GM23338 (cell line): ENCODE data around the gene RASGRF2. TPM values are rescaled to one million over a fixed set of nuclear protein-coding genes. Genes with fewer than 3 reads are reported as not detected.

ENCODE experiments used
- ATAC-seq: fragments of 200-7000 bp; cut with Tn5 transposase; 3 replicates; pipeline ENCODE4 v1.9.1; 2020
- DNase-seq: peaks from one replicate; pipeline ENCODE4 v3.0.0-alpha.2; 2015; ENCODE audit warnings: low spot score
- H2AFZ ChIP-seq: fragments of 200-600 bp; sonication (generic); 2 replicates; pipeline ENCODE4 v1.8.0; 2016; ENCODE audit warnings: antibody characterized with exemption, mild to moderate bottlenecking, moderate library complexity
- H3F3A ChIP-seq: fragments of 200-600 bp; sonication (generic); replicated peaks from 2 replicates; pipeline ENCODE4 v1.8.0; 2017; ENCODE audit warnings: antibody characterized with exemption, mixed run types, low read depth
- H3K27ac ChIP-seq: fragments of 200-600 bp; sonication (generic); 2 replicates; pipeline ENCODE4 v1.6.1; 2016; ENCODE audit warnings: low read depth
- H3K27me3 ChIP-seq: fragments of 200-600 bp; sonication (generic); 2 replicates; pipeline ENCODE4 v1.8.0; 2016; ENCODE audit warnings: mild to moderate bottlenecking, mixed run types, moderate library complexity; ENCODE audit not compliant: insufficient read depth
- H3K36me3 ChIP-seq: fragments of 200-600 bp; sonication (generic); 2 replicates; pipeline ENCODE4 v1.8.0; 2016; ENCODE audit warnings: mild to moderate bottlenecking; ENCODE audit not compliant: insufficient read depth
- H3K4me1 ChIP-seq: fragments of 200-600 bp; sonication (generic); 2 replicates; pipeline ENCODE4 v1.8.0; 2016; ENCODE audit warnings: mild to moderate bottlenecking, moderate library complexity; ENCODE audit not compliant: insufficient read depth
- H3K4me2 ChIP-seq: fragments of 200-600 bp; sonication (generic); 2 replicates; pipeline ENCODE4 v1.7.1; 2017; ENCODE audit warnings: mixed run types
- H3K4me3 ChIP-seq: fragments of 200-600 bp; sonication (generic); 2 replicates; pipeline ENCODE4 v1.6.1; 2016; ENCODE audit warnings: mixed run types
- H3K79me2 ChIP-seq: fragments of 200-600 bp; sonication (generic); replicated peaks from 2 replicates; pipeline ENCODE4 v1.8.0; 2017; ENCODE audit warnings: mild to moderate bottlenecking; ENCODE audit not compliant: insufficient read depth
- H3K9me2 ChIP-seq: fragments of 200-600 bp; sonication (generic); 2 replicates; pipeline ENCODE4 v1.8.0; 2017; ENCODE audit not compliant: insufficient read depth
- H4K20me1 ChIP-seq: fragments of 200-600 bp; sonication (generic); replicated peaks from 2 replicates; pipeline ENCODE4 v1.8.0; 2017; ENCODE audit warnings: mild to moderate bottlenecking; ENCODE audit not compliant: insufficient read depth
- H3K27ac Mint-ChIP-seq: 2 replicates; pipeline ENCODE4 v1.8.0; 2020; ENCODE audit warnings: inconsistent platforms, mild to moderate bottlenecking, moderate library complexity, mixed read lengths
- H3K27me3 Mint-ChIP-seq: 3 replicates; pipeline ENCODE4 v1.8.0; 2022; ENCODE audit warnings: low read depth, mild to moderate bottlenecking, moderate library complexity, mixed read lengths, inconsistent platforms; ENCODE audit not compliant: insufficient read depth, poor library complexity
- H3K36me3 Mint-ChIP-seq: 3 replicates; pipeline ENCODE4 v1.8.0; 2021; ENCODE audit warnings: low read depth, mild to moderate bottlenecking, inconsistent platforms, moderate library complexity, mixed read lengths
- H3K4me1 Mint-ChIP-seq: 3 replicates; pipeline ENCODE4 v1.8.0; 2020; ENCODE audit warnings: mild to moderate bottlenecking, inconsistent platforms, mixed read lengths
- H3K4me3 Mint-ChIP-seq: 3 replicates; pipeline ENCODE4 v1.8.0; 2021; ENCODE audit warnings: moderate library complexity, mild to moderate bottlenecking, inconsistent platforms, mixed read lengths
- H3K9me3 Mint-ChIP-seq: 3 replicates; pipeline ENCODE4 v1.8.0; 2020; ENCODE audit warnings: moderate library complexity, mild to moderate bottlenecking, inconsistent platforms, mixed read lengths
- CREB1 ChIP-seq: fragments of 250-450 bp; sonication (Bioruptor Pico); IDR thresholded peaks from 2 replicates; pipeline ENCODE4 v1.5.0; 2020; ENCODE audit warnings: low read depth, mild to moderate bottlenecking, moderate library complexity
- EZH2 ChIP-seq: fragments of 200-600 bp; sonication (generic); IDR thresholded peaks from one replicate; pipeline ENCODE4 v1.8.0; 2017; ENCODE audit warnings: antibody characterized with exemption, mild to moderate bottlenecking, low read depth; ENCODE audit not compliant: unreplicated experiment
- JUNB ChIP-seq: IDR thresholded peaks from one replicate; pipeline ENCODE4 v1.6.1; 2016; ENCODE audit warnings: antibody characterized with exemption; ENCODE audit not compliant: unreplicated experiment
- POLR2AphosphoS5 ChIP-seq: IDR thresholded peaks from 2 replicates; pipeline ENCODE4 v1.6.1; 2016; ENCODE audit warnings: antibody characterized with exemption, low read depth
- STAT1 ChIP-seq: IDR thresholded peaks from one replicate; pipeline ENCODE4 v1.6.1; 2016; ENCODE audit warnings: antibody characterized with exemption; ENCODE audit not compliant: unreplicated experiment
- ZNF114 ChIP-seq: fragments of 250-450 bp; sonication (Bioruptor Pico); IDR thresholded peaks from 2 replicates; pipeline ENCODE4 v1.5.0; 2020; ENCODE audit warnings: mild to moderate bottlenecking, moderate library complexity
- ZNF331 ChIP-seq: fragments of 250-450 bp; sonication (Bioruptor Pico); IDR thresholded peaks from 2 replicates; pipeline ENCODE4 v1.5.0; 2020; ENCODE audit warnings: low read depth, mild to moderate bottlenecking, moderate library complexity
- polyA plus RNA-seq: library from polyadenylated mRNA; unstranded; fragments of >200 nt; fragmentation: Nextera tagmentation; extraction: Ambion mirVana; gene quantifications from 2 replicates; pipeline ENCODE4 v1.2.1, GENCODE V29; 2016
- total RNA-seq: library from RNA; depleted of rRNA; stranded (reverse); fragments of >200 nt; shearing (Covaris generic); gene quantifications from 2 replicates; pipeline ENCODE4 v1.2.3, GENCODE V29; 2014
- TF ChIP-seq, protein P1 (sequence below): IDR thresholded peaks from 2 replicates; pipeline ENCODE4 v1.6.1; 2016; ENCODE audit warnings: antibody characterized with exemption
- TF ChIP-seq, protein P2 (sequence below), 2 experiments: fragments of 200-600 bp in 1 of 2; sonication (generic) in 1 of 2; conservative IDR thresholded peaks; 2 replicates each; pipeline versions ENCODE4 v1.5.1 to v1.6.1; 2016 to 2017; ENCODE audit warnings: antibody characterized with exemption in 2 of 2, low read depth in 2 of 2, mild to moderate bottlenecking in 2 of 2, moderate library complexity in 1 of 2
- TF ChIP-seq, protein P3 (sequence below): fragments of 250-450 bp; sonication (Bioruptor Pico); IDR thresholded peaks from 2 replicates; pipeline ENCODE4 v1.5.0; 2020; ENCODE audit warnings: mild to moderate bottlenecking, moderate library complexity
- TF ChIP-seq, protein P4 (sequence below): IDR thresholded peaks from one replicate; pipeline ENCODE4 v1.6.1; 2018; ENCODE audit warnings: antibody characterized with exemption; ENCODE audit not compliant: unreplicated experiment

The RASGRF2 gene
- total and polyA plus RNA-seq, 2 experiments from 2014 or later: 5.0 to 19.2 TPM

DNA sequence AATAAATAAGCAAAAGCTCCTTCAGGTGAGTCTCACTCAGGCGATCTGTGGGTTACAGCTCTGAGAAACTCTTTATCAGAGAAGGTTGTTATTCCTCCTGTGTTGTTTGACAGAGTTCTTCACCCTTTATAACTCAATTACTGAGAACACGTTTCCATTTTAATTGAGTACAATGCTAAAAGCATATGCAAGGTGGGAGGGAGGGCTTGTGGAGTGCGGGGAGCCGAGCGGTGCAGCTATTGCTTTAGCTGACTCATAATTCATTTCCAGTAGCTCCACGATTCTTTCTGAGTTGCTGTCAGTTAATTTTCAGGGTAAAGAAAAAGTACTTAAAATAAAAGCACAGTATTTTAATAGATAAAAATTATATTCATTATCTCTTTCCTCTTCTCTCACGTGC lies 168.3 kb downstream of the RASGRF2 start:
- no peaks in the 10 kb centered on the region for H3K27me3 ChIP-seq
- ATAC-seq (no peak), DNase-seq (no peak)
- Mint-ChIP-seq H3K36me3 (no peaks in the 10 kb centered on the region), H3K27ac (no peak overlapping the region), H3K9me3 (no peaks in the 10 kb centered on the region), H3K4me3 (no peak overlapping the region), H3K27me3 (no peaks in the 10 kb centered on the region), H3K4me1 (peaks cover 18% of the 10 kb centered on the region)
- H3K4me1 ChIP-seq: no peaks in the 10 kb centered on the region
- H3K9me2 ChIP-seq: no peaks in the 10 kb centered on the region
- H3K36me3 ChIP-seq: no peaks in the 10 kb centered on the region; the same call in 1 of the 2 replicates
- no peak overlapping the region for H3K4me2 ChIP-seq
- no peaks in the 10 kb centered on the region for H4K20me1 ChIP-seq
- H3K27ac ChIP-seq: no peak overlapping the region
- no peaks in the 10 kb centered on the region for H3K79me2 ChIP-seq
- TF ChIP-seq, protein P1, sequence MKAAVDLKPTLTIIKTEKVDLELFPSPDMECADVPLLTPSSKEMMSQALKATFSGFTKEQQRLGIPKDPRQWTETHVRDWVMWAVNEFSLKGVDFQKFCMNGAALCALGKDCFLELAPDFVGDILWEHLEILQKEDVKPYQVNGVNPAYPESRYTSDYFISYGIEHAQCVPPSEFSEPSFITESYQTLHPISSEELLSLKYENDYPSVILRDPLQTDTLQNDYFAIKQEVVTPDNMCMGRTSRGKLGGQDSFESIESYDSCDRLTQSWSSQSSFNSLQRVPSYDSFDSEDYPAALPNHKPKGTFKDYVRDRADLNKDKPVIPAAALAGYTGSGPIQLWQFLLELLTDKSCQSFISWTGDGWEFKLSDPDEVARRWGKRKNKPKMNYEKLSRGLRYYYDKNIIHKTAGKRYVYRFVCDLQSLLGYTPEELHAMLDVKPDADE: no peak
- TF ChIP-seq, protein P2, sequence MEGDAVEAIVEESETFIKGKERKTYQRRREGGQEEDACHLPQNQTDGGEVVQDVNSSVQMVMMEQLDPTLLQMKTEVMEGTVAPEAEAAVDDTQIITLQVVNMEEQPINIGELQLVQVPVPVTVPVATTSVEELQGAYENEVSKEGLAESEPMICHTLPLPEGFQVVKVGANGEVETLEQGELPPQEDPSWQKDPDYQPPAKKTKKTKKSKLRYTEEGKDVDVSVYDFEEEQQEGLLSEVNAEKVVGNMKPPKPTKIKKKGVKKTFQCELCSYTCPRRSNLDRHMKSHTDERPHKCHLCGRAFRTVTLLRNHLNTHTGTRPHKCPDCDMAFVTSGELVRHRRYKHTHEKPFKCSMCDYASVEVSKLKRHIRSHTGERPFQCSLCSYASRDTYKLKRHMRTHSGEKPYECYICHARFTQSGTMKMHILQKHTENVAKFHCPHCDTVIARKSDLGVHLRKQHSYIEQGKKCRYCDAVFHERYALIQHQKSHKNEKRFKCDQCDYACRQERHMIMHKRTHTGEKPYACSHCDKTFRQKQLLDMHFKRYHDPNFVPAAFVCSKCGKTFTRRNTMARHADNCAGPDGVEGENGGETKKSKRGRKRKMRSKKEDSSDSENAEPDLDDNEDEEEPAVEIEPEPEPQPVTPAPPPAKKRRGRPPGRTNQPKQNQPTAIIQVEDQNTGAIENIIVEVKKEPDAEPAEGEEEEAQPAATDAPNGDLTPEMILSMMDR (conservative IDR thresholded peaks at IDR 0.05; ENCODE audit: low read depth in 2 of 2): no peak
- TF ChIP-seq ZNF331 (CRISPR knock-in tag) (no peak), CREB1 (CRISPR knock-in tag) (no peak), ZNF114 (CRISPR knock-in tag) (no peak), POLR2AphosphoS5 (no peak), EZH2 (no peak), JUNB (no peak), STAT1 (no peak)
- TF ChIP-seq, protein P3, sequence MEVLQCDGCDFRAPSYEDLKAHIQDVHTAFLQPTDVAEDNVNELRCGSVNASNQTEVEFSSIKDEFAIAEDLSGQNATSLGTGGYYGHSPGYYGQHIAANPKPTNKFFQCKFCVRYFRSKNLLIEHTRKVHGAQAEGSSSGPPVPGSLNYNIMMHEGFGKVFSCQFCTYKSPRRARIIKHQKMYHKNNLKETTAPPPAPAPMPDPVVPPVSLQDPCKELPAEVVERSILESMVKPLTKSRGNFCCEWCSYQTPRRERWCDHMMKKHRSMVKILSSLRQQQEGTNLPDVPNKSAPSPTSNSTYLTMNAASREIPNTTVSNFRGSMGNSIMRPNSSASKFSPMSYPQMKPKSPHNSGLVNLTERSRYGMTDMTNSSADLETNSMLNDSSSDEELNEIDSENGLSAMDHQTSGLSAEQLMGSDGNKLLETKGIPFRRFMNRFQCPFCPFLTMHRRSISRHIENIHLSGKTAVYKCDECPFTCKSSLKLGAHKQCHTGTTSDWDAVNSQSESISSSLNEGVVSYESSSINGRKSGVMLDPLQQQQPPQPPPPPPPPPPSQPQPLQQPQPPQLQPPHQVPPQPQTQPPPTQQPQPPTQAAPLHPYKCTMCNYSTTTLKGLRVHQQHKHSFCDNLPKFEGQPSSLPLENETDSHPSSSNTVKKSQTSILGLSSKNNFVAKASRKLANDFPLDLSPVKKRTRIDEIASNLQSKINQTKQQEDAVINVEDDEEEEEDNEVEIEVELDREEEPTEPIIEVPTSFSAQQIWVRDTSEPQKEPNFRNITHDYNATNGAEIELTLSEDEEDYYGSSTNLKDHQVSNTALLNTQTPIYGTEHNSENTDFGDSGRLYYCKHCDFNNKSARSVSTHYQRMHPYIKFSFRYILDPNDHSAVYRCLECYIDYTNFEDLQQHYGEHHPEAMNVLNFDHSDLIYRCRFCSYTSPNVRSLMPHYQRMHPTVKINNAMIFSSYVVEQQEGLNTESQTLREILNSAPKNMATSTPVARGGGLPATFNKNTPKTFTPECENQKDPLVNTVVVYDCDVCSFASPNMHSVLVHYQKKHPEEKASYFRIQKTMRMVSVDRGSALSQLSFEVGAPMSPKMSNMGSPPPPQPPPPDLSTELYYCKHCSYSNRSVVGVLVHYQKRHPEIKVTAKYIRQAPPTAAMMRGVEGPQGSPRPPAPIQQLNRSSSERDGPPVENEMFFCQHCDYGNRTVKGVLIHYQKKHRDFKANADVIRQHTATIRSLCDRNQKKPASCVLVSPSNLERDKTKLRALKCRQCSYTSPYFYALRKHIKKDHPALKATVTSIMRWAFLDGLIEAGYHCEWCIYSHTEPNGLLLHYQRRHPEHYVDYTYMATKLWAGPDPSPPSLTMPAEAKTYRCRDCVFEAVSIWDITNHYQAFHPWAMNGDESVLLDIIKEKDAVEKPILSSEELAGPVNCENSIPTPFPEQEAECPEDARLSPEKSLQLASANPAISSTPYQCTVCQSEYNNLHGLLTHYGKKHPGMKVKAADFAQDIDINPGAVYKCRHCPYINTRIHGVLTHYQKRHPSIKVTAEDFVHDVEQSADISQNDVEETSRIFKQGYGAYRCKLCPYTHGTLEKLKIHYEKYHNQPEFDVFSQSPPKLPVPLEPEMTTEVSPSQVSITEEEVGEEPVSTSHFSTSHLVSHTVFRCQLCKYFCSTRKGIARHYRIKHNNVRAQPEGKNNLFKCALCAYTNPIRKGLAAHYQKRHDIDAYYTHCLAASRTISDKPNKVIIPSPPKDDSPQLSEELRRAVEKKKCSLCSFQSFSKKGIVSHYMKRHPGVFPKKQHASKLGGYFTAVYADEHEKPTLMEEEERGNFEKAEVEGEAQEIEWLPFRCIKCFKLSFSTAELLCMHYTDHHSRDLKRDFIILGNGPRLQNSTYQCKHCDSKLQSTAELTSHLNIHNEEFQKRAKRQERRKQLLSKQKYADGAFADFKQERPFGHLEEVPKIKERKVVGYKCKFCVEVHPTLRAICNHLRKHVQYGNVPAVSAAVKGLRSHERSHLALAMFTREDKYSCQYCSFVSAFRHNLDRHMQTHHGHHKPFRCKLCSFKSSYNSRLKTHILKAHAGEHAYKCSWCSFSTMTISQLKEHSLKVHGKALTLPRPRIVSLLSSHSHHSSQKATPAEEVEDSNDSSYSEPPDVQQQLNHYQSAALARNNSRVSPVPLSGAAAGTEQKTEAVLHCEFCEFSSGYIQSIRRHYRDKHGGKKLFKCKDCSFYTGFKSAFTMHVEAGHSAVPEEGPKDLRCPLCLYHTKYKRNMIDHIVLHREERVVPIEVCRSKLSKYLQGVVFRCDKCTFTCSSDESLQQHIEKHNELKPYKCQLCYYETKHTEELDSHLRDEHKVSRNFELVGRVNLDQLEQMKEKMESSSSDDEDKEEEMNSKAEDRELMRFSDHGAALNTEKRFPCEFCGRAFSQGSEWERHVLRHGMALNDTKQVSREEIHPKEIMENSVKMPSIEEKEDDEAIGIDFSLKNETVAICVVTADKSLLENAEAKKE (CRISPR knock-in tag): no peak
- TF ChIP-seq, protein P4, sequence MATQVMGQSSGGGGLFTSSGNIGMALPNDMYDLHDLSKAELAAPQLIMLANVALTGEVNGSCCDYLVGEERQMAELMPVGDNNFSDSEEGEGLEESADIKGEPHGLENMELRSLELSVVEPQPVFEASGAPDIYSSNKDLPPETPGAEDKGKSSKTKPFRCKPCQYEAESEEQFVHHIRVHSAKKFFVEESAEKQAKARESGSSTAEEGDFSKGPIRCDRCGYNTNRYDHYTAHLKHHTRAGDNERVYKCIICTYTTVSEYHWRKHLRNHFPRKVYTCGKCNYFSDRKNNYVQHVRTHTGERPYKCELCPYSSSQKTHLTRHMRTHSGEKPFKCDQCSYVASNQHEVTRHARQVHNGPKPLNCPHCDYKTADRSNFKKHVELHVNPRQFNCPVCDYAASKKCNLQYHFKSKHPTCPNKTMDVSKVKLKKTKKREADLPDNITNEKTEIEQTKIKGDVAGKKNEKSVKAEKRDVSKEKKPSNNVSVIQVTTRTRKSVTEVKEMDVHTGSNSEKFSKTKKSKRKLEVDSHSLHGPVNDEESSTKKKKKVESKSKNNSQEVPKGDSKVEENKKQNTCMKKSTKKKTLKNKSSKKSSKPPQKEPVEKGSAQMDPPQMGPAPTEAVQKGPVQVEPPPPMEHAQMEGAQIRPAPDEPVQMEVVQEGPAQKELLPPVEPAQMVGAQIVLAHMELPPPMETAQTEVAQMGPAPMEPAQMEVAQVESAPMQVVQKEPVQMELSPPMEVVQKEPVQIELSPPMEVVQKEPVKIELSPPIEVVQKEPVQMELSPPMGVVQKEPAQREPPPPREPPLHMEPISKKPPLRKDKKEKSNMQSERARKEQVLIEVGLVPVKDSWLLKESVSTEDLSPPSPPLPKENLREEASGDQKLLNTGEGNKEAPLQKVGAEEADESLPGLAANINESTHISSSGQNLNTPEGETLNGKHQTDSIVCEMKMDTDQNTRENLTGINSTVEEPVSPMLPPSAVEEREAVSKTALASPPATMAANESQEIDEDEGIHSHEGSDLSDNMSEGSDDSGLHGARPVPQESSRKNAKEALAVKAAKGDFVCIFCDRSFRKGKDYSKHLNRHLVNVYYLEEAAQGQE: no peak
- no peaks in the 10 kb centered on the region for H3F3A ChIP-seq
- H2AFZ ChIP-seq: no peak overlapping the region
- no peak overlapping the region for H3K4me3 ChIP-seq
